GM23338 (cell line): ENCODE measurements around the gene RXFP4. TPM values are rescaled to one million over a fixed set of nuclear protein-coding genes. Genes with fewer than 3 reads are reported as not detected.

Experiments used
- ATAC-seq: fragments of 200-7000 bp; cut with Tn5 transposase; 3 replicates; pipeline ENCODE4 v1.9.1; 2020
- DNase-seq: peaks from one replicate; pipeline ENCODE4 v3.0.0-alpha.2; 2015; ENCODE audit warnings: low spot score
- H2AFZ ChIP-seq: fragments of 200-600 bp; sonication (generic); 2 replicates; pipeline ENCODE4 v1.8.0; 2016; ENCODE audit warnings: antibody characterized with exemption, mild to moderate bottlenecking, moderate library complexity
- H3F3A ChIP-seq: fragments of 200-600 bp; sonication (generic); replicated peaks from 2 replicates; pipeline ENCODE4 v1.8.0; 2017; ENCODE audit warnings: antibody characterized with exemption, mixed run types, low read depth
- H3K27ac ChIP-seq: fragments of 200-600 bp; sonication (generic); 2 replicates; pipeline ENCODE4 v1.6.1; 2016; ENCODE audit warnings: low read depth
- H3K27me3 ChIP-seq: fragments of 200-600 bp; sonication (generic); 2 replicates; pipeline ENCODE4 v1.8.0; 2016; ENCODE audit warnings: mild to moderate bottlenecking, mixed run types, moderate library complexity; ENCODE audit not compliant: insufficient read depth
- H3K36me3 ChIP-seq: fragments of 200-600 bp; sonication (generic); 2 replicates; pipeline ENCODE4 v1.8.0; 2016; ENCODE audit warnings: mild to moderate bottlenecking; ENCODE audit not compliant: insufficient read depth
- H3K4me1 ChIP-seq: fragments of 200-600 bp; sonication (generic); 2 replicates; pipeline ENCODE4 v1.8.0; 2016; ENCODE audit warnings: mild to moderate bottlenecking, moderate library complexity; ENCODE audit not compliant: insufficient read depth
- H3K4me2 ChIP-seq: fragments of 200-600 bp; sonication (generic); 2 replicates; pipeline ENCODE4 v1.7.1; 2017; ENCODE audit warnings: mixed run types
- H3K4me3 ChIP-seq: fragments of 200-600 bp; sonication (generic); 2 replicates; pipeline ENCODE4 v1.6.1; 2016; ENCODE audit warnings: mixed run types
- H3K79me2 ChIP-seq: fragments of 200-600 bp; sonication (generic); replicated peaks from 2 replicates; pipeline ENCODE4 v1.8.0; 2017; ENCODE audit warnings: mild to moderate bottlenecking; ENCODE audit not compliant: insufficient read depth
- H3K9me2 ChIP-seq: fragments of 200-600 bp; sonication (generic); 2 replicates; pipeline ENCODE4 v1.8.0; 2017; ENCODE audit not compliant: insufficient read depth
- H4K20me1 ChIP-seq: fragments of 200-600 bp; sonication (generic); replicated peaks from 2 replicates; pipeline ENCODE4 v1.8.0; 2017; ENCODE audit warnings: mild to moderate bottlenecking; ENCODE audit not compliant: insufficient read depth
- H3K27ac Mint-ChIP-seq: 2 replicates; pipeline ENCODE4 v1.8.0; 2020; ENCODE audit warnings: inconsistent platforms, mild to moderate bottlenecking, moderate library complexity, mixed read lengths
- H3K27me3 Mint-ChIP-seq: 3 replicates; pipeline ENCODE4 v1.8.0; 2022; ENCODE audit warnings: low read depth, mild to moderate bottlenecking, moderate library complexity, mixed read lengths, inconsistent platforms; ENCODE audit not compliant: insufficient read depth, poor library complexity
- H3K36me3 Mint-ChIP-seq: 3 replicates; pipeline ENCODE4 v1.8.0; 2021; ENCODE audit warnings: low read depth, mild to moderate bottlenecking, inconsistent platforms, moderate library complexity, mixed read lengths
- H3K4me1 Mint-ChIP-seq: 3 replicates; pipeline ENCODE4 v1.8.0; 2020; ENCODE audit warnings: mild to moderate bottlenecking, inconsistent platforms, mixed read lengths
- H3K4me3 Mint-ChIP-seq: 3 replicates; pipeline ENCODE4 v1.8.0; 2021; ENCODE audit warnings: moderate library complexity, mild to moderate bottlenecking, inconsistent platforms, mixed read lengths
- H3K9me3 Mint-ChIP-seq: 3 replicates; pipeline ENCODE4 v1.8.0; 2020; ENCODE audit warnings: moderate library complexity, mild to moderate bottlenecking, inconsistent platforms, mixed read lengths
- ETS1 ChIP-seq: IDR thresholded peaks from 2 replicates; pipeline ENCODE4 v1.6.1; 2016; ENCODE audit warnings: antibody characterized with exemption
- JUNB ChIP-seq: IDR thresholded peaks from one replicate; pipeline ENCODE4 v1.6.1; 2016; ENCODE audit warnings: antibody characterized with exemption; ENCODE audit not compliant: unreplicated experiment
- NANOG ChIP-seq: IDR thresholded peaks from 2 replicates; pipeline ENCODE4 v1.6.1; 2016; ENCODE audit warnings: antibody characterized with exemption, borderline replicate concordance
- POLR2AphosphoS5 ChIP-seq: IDR thresholded peaks from 2 replicates; pipeline ENCODE4 v1.6.1; 2016; ENCODE audit warnings: antibody characterized with exemption, low read depth
- ZNF331 ChIP-seq: fragments of 250-450 bp; sonication (Bioruptor Pico); IDR thresholded peaks from 2 replicates; pipeline ENCODE4 v1.5.0; 2020; ENCODE audit warnings: low read depth, mild to moderate bottlenecking, moderate library complexity
- ZNF462 ChIP-seq: fragments of 250-450 bp; sonication (Bioruptor Pico); IDR thresholded peaks from 2 replicates; pipeline ENCODE4 v1.5.0; 2020; ENCODE audit warnings: mild to moderate bottlenecking, moderate library complexity
- polyA plus RNA-seq: library from polyadenylated mRNA; unstranded; fragments of >200 nt; fragmentation: Nextera tagmentation; extraction: Ambion mirVana; gene quantifications from 2 replicates; pipeline ENCODE4 v1.2.1, GENCODE V29; 2016
- total RNA-seq: library from RNA; depleted of rRNA; stranded (reverse); fragments of >200 nt; shearing (Covaris generic); gene quantifications from 2 replicates; pipeline ENCODE4 v1.2.3, GENCODE V29; 2014

RXFP4 gene
- total and polyA plus RNA-seq, 2 experiments from 2014 or later: not detected

- TF ChIP-seq ZNF462: no peak
Measured at GRCh38 chr1:155913969-155914757, 27.3 kb upstream of the RXFP4 start (continued).

- Mint-ChIP-seq H3K4me1 (no peaks in the 10 kb centered on the region), H3K4me3 (no peak overlapping the region), H3K27me3 (no peaks in the 10 kb centered on the region), H3K36me3 (peaks cover 97% of the 10 kb centered on the region), H3K9me3 (no peaks in the 10 kb centered on the region), H3K27ac (no peak overlapping the region)
- no peak overlapping the region for H2AFZ ChIP-seq
- H3K27me3 ChIP-seq: no peaks in the 10 kb centered on the region
- H3K4me2 ChIP-seq: no peak overlapping the region
- DNase-seq: no peak
- H3K27ac ChIP-seq: no peak overlapping the region
- H3K79me2 ChIP-seq: no peaks in the 10 kb centered on the region; the same call in none of the 2 replicates
- H3K36me3 ChIP-seq: peaks cover 93% of the 10 kb centered on the region
- peaks cover 51% of the 10 kb centered on the region for H4K20me1 ChIP-seq
- no peak for ATAC-seq
- H3K4me1 ChIP-seq: no peaks in the 10 kb centered on the region
- H3K4me3 ChIP-seq: no peak overlapping the region
- H3K9me2 ChIP-seq: no peaks in the 10 kb centered on the region
- H3F3A ChIP-seq: peaks cover 43% of the 10 kb centered on the region
- no peak for TF ChIP-seq ZNF462
- no peak for TF ChIP-seq ETS1
- no peak for TF ChIP-seq ZNF331 (CRISPR knock-in tag)
- TF ChIP-seq NANOG: no peak
- TF ChIP-seq JUNB: no peak
- no peak for TF ChIP-seq POLR2AphosphoS5
Measured at GRCh38 chr1:155918660-155919059, 22.8 kb upstream of the RXFP4 start.
